PC-3 (cell line): ENCODE measurements around the gene SRGAP2C. TPM values are rescaled to one million over a fixed set of nuclear protein-coding genes. Genes with fewer than 3 reads are reported as not detected.
"Not testable (repeated sequence)": the region's sequence is repeated elsewhere in the genome, so short reads cannot be mapped to it uniquely, and the experiment has no call there.

Experiments
- ATAC-seq: fragments of 200-7000 bp; cut with Tn5 transposase; 2 replicates; pipeline ENCODE4 v1.9.1; 2020; ENCODE audit warnings: mild to moderate bottlenecking, moderate library complexity
- BruUV-seq: library from RNA; stranded (reverse); fragments of 400-500 nt; replicated peaks from 2 replicates; lab custom pipeline; 2021; lab: Mats Ljungman, UMichigan
- CTCF ChIA-PET: fragments of 300-600 bp; sonication (Branson Sonifier 250); formaldehyde crosslinking; loops from one replicate; lab custom pipeline; 2022; ENCODE audit warnings: antibody characterized with exemption; lab: Charles Lee
- POLR2A ChIA-PET: fragments of 300-600 bp; sonication (Branson Sonifier 250); formaldehyde crosslinking; loops from one replicate; lab custom pipeline; 2022; ENCODE audit warnings: antibody characterized with exemption; ENCODE audit not compliant: unreplicated experiment; lab: Charles Lee
- DNase-seq: peaks from one replicate; pipeline ENCODE4 v3.0.0-alpha.2; 2015
- H2AFZ ChIP-seq: fragments of 300-600 bp; sonication (generic); 2 replicates; pipeline ENCODE4 v1.6.0; 2016; ENCODE audit warnings: antibody characterized with exemption, low read length
- H3F3A ChIP-seq: fragments of 300-600 bp; sonication (generic); one replicate; pipeline ENCODE4 v1.6.0; 2017; ENCODE audit warnings: antibody characterized with exemption, low read length, control low read depth, mild to moderate bottlenecking; ENCODE audit not compliant: unreplicated experiment
- H3K27ac ChIP-seq: fragments of 300-600 bp; sonication (generic); 2 replicates; pipeline ENCODE4 v1.5.1; 2016; ENCODE audit warnings: mild to moderate bottlenecking, low read length
- H3K27me3 ChIP-seq: fragments of 300-600 bp; sonication (generic); 2 replicates; pipeline ENCODE4 v1.6.1; 2016; ENCODE audit warnings: low read length, mixed read lengths
- H3K36me3 ChIP-seq: fragments of 300-600 bp; sonication (generic); 2 replicates; pipeline ENCODE4 v1.6.1; 2016; ENCODE audit warnings: low read depth, mixed run types, low read length, mixed read lengths
- H3K4me1 ChIP-seq: fragments of 300-600 bp; sonication (generic); 2 replicates; pipeline ENCODE4 v1.5.1; 2016; ENCODE audit warnings: low read length; ENCODE audit not compliant: insufficient read depth
- H3K4me2 ChIP-seq: fragments of 300-600 bp; sonication (generic); 2 replicates; pipeline ENCODE4 v1.6.0; 2016; ENCODE audit warnings: low read length
- H3K4me3 ChIP-seq: fragments of 300-600 bp; sonication (generic); 2 replicates; pipeline ENCODE4 v1.5.1; 2016; ENCODE audit warnings: mild to moderate bottlenecking, low read length, mixed read lengths
- H3K79me2 ChIP-seq: fragments of 300-600 bp; sonication (generic); 2 replicates; pipeline ENCODE4 v1.6.1; 2017; ENCODE audit warnings: low read length, mixed read lengths
- H3K9ac ChIP-seq: fragments of 300-600 bp; sonication (generic); 2 replicates; pipeline ENCODE4 v1.6.0; 2016; ENCODE audit warnings: mild to moderate bottlenecking, low read length
- H3K9me2 ChIP-seq: fragments of 300-600 bp; sonication (generic); replicated peaks from 2 replicates; pipeline ENCODE4 v1.6.1; 2016; ENCODE audit warnings: mixed run types, low read length, mixed read lengths
- H3K9me3 ChIP-seq: fragments of 300-600 bp; sonication (generic); 2 replicates; pipeline ENCODE4 v1.6.1; 2016; ENCODE audit warnings: low read length, mixed read lengths
- H4K20me1 ChIP-seq: fragments of 300-600 bp; sonication (generic); 2 replicates; pipeline ENCODE4 v1.6.1; 2016; ENCODE audit warnings: low read length, mixed read lengths
- intact Hi-C: fragments of 100-400 bp; cut with micrococcal nuclease; formaldehyde crosslinking; loops from 2 replicates; pipeline ENCODE4 v1.9.0; 2023
- total RNA-seq: library from RNA; depleted of rRNA; stranded (reverse); fragments of >200 nt; gene quantifications from 2 replicates; pipeline ENCODE4 v1.2.3, GENCODE V29; 2014
- TF ChIP-seq, protein P1 (sequence below): fragments of 300-600 bp; sonication (generic); conservative IDR thresholded peaks from 2 replicates; pipeline ENCODE4 v1.5.1; 2017; ENCODE audit warnings: antibody characterized with exemption, low read depth, mild to moderate bottlenecking, low read length

Gene SRGAP2C
- total RNA-seq, 1 experiment from 2014 or later, result 7.6 TPM

DNA sequence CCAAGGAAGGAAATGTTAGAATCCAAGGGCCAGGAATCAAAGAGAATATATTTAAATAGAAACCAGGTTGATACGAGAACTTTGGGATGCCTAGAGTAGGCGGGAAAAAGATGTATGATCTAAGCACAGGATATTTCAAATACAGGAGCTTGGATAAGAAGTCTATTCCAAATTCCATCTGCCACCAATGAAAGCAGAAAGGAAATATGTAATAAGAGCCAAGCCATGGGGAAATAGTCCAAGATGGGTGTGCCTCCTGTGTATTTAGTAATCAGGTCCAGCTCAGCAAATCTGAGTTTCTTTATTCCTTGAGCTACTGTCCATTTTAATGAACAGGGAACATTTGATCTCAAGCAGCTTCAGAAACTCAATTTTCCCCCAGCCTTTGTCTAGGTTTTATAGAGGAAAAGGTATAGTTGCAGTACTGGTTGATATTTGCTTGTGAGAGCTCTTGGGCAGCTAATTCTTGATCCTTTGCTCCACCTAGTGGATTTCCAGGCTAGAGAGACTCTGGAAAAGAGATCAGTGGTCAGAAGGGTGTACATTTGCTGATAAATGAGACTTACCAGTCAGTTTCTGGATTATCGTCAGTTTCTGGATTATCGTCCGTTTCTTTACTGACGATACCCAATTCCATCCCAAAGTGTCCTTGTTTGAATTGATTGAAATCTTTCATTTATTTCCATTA lies 29.0 kb upstream of the SRGAP2C start:
- H3K9me3 ChIP-seq, CTCF ChIA-PET, H3K36me3 ChIP-seq, H3K4me1 ChIP-seq, intact Hi-C loops, H2AFZ ChIP-seq, BruUV-seq, H3K9me2 ChIP-seq, POLR2A ChIA-PET, H3K4me3 ChIP-seq, H3K79me2 ChIP-seq, H3K4me2 ChIP-seq, H3K27ac ChIP-seq, H3F3A ChIP-seq, H4K20me1 ChIP-seq, H3K9ac ChIP-seq, H3K27me3 ChIP-seq: not testable (repeated sequence)
- TF ChIP-seq, protein P1, sequence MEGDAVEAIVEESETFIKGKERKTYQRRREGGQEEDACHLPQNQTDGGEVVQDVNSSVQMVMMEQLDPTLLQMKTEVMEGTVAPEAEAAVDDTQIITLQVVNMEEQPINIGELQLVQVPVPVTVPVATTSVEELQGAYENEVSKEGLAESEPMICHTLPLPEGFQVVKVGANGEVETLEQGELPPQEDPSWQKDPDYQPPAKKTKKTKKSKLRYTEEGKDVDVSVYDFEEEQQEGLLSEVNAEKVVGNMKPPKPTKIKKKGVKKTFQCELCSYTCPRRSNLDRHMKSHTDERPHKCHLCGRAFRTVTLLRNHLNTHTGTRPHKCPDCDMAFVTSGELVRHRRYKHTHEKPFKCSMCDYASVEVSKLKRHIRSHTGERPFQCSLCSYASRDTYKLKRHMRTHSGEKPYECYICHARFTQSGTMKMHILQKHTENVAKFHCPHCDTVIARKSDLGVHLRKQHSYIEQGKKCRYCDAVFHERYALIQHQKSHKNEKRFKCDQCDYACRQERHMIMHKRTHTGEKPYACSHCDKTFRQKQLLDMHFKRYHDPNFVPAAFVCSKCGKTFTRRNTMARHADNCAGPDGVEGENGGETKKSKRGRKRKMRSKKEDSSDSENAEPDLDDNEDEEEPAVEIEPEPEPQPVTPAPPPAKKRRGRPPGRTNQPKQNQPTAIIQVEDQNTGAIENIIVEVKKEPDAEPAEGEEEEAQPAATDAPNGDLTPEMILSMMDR, result 0 out of 2 replicates have a peak, but pooled peaks have one; percentile 30
- ATAC-seq, result peak; percentile 29; the same call in 1 of the 2 replicates
- peak; percentile 40 for DNase-seq

GRCh38 chr1:121156958-121157603 lies 27.7 kb upstream of the SRGAP2C start:
- H3K9me2 ChIP-seq, H3F3A ChIP-seq, H4K20me1 ChIP-seq, H3K79me2 ChIP-seq, H3K27me3 ChIP-seq, H3K4me3 ChIP-seq, BruUV-seq, H2AFZ ChIP-seq, H3K36me3 ChIP-seq, H3K9me3 ChIP-seq, H3K4me1 ChIP-seq, CTCF ChIA-PET, DNase-seq, intact Hi-C loops, H3K27ac ChIP-seq, H3K9ac ChIP-seq, POLR2A ChIA-PET, H3K4me2 ChIP-seq: not testable (repeated sequence)
- peak; percentile 4; the same call in 1 of the 2 replicates for ATAC-seq

DNA sequence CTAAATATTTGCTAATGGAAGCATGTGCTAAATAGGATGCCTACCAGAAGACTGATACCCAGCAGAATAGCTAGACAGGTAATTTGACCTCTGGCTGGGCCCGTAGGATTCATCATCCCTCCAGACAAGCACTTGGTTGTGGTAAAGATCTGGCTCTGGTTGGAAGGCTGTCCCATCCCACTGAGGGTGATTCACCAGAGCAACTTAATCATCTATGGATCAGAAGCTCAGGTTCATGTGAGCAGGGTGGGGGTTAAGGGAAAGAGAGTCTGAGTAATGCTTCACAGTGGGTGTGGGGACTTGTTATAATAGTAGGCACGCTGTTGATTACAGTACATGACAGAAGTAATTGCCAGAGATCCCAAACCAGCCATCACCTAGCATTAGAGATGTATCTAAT lies 27.2 kb upstream of the SRGAP2C start:
- H3K36me3 ChIP-seq, H4K20me1 ChIP-seq, H3K9ac ChIP-seq, H3F3A ChIP-seq, H3K27ac ChIP-seq, H3K9me3 ChIP-seq, DNase-seq, POLR2A ChIA-PET, H3K79me2 ChIP-seq, BruUV-seq, H2AFZ ChIP-seq, H3K4me3 ChIP-seq, H3K4me1 ChIP-seq, H3K9me2 ChIP-seq, H3K4me2 ChIP-seq, CTCF ChIA-PET, H3K27me3 ChIP-seq, intact Hi-C loops: not testable (repeated sequence)
- peak; percentile 99 for ATAC-seq

DNA sequence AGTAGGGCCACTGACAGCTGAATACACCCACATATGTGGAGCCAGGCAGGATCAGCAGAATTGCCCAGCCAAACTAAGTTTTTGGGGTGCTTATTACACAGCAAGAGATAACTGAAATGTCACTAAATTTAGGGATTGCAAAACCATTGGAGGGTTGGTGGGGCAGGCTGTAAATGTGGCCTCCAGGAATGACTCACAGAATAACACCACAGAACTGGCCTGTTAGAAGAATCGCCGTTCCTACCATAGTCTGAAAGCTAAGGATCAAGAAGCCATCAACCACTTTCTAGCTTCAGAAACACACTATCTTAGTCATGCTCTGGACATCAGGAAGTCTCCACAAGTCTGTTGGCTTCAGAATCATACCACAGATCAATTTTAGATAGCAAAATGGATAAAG lies 24.7 kb upstream of the SRGAP2C start:
- H3K9me2 ChIP-seq, H3K4me3 ChIP-seq, H3K79me2 ChIP-seq, H2AFZ ChIP-seq, BruUV-seq, H3F3A ChIP-seq, intact Hi-C loops, H3K4me1 ChIP-seq, DNase-seq, H3K27ac ChIP-seq, H3K9ac ChIP-seq, POLR2A ChIA-PET, H3K36me3 ChIP-seq, H3K27me3 ChIP-seq, H4K20me1 ChIP-seq, ATAC-seq, CTCF ChIA-PET, H3K4me2 ChIP-seq, H3K9me3 ChIP-seq: not testable (repeated sequence)

GRCh38 chr1:121161199-121161901 lies 23.4 kb upstream of the SRGAP2C start:
- H3K79me2 ChIP-seq, H3K27ac ChIP-seq, CTCF ChIA-PET, H3K27me3 ChIP-seq, DNase-seq, intact Hi-C loops, H3F3A ChIP-seq, H2AFZ ChIP-seq, H3K4me1 ChIP-seq, H3K36me3 ChIP-seq, BruUV-seq, H3K9ac ChIP-seq, POLR2A ChIA-PET, H3K9me3 ChIP-seq, H3K4me2 ChIP-seq, ATAC-seq, H4K20me1 ChIP-seq, H3K4me3 ChIP-seq, H3K9me2 ChIP-seq: not testable (repeated sequence)
